ENCODE measurements around the gene EID2B. TPM values are rescaled to one million over a fixed set of nuclear protein-coding genes. Genes with fewer than 3 reads are reported as not detected.

The EID2B gene
- total RNA-seq, 2 experiments from 2014 or later: 3.0 TPM

DNA sequence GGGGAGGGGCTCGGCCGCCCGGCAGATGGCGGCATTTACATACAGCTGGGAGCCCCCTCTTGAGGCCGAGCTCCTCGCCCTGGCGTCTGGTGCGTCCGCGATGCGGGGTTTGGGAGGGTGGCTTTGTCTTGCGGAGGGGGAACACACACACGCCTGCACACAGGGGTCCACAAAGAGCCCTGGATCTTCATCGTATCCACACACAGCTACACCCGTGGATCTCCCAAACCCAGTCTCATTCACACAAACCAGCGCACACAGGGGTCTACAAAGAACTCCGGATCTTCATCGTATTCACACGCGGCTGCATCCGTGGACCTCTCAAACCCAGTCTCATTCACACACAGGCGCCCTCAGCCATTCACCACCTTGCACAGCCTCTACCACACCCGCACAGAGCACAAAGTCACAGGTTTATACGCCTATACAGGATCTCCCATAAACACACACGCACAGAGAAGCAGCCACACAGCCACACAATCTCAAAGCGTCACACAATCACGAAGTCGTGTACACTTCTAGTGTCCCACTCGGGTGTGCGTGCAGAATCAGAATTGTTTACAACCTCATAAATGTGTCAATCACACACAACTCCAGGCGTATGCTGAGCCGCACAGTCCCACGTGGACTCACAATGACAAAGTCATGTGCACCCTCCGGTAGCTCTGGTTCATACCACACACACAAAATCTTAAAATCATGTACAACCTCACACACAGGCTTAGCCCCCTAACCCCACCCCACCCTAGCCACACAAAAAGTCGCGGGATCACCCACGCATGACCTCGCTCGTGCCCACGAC lies 34.5 kb downstream of the EID2B start:
- H3K27me3 Mint-ChIP-seq: peaks cover 40% of the 10 kb centered on the region
- no peaks in the 10 kb centered on the region for H3K36me3 Mint-ChIP-seq (ENCODE audit: low read depth)
- peak; percentile 41 for DNase-seq
- POLR2A ChIA-PET: interaction anchor here (0.7 to 1.5 kb wide), 4 partner anchors 17 to 118 kb away, joined by 3 to 7 read pairs (median 3); partner anchors contain the start of gene SUPT5H
- peaks cover 17% of the 10 kb centered on the region for H3K4me1 Mint-ChIP-seq (ENCODE audit: low read depth)
- H3K27ac Mint-ChIP-seq: no peak overlapping the region
- peak; percentile 37 for ATAC-seq
- peak overlapping the region; percentile 55 for H3K4me3 Mint-ChIP-seq
- CTCF ChIA-PET: interaction anchor here (0.6 to 5.9 kb wide), 6 partner anchors 11 to 174 kb away, joined by 3 to 29 read pairs (median 4); partner anchors contain the start of gene EID2B
- H3K9me3 Mint-ChIP-seq: no peaks in the 10 kb centered on the region
- intact Hi-C loops (cut with micrococcal nuclease): no loop called here
- TF ChIP-seq, protein P1, sequence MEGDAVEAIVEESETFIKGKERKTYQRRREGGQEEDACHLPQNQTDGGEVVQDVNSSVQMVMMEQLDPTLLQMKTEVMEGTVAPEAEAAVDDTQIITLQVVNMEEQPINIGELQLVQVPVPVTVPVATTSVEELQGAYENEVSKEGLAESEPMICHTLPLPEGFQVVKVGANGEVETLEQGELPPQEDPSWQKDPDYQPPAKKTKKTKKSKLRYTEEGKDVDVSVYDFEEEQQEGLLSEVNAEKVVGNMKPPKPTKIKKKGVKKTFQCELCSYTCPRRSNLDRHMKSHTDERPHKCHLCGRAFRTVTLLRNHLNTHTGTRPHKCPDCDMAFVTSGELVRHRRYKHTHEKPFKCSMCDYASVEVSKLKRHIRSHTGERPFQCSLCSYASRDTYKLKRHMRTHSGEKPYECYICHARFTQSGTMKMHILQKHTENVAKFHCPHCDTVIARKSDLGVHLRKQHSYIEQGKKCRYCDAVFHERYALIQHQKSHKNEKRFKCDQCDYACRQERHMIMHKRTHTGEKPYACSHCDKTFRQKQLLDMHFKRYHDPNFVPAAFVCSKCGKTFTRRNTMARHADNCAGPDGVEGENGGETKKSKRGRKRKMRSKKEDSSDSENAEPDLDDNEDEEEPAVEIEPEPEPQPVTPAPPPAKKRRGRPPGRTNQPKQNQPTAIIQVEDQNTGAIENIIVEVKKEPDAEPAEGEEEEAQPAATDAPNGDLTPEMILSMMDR (IDR thresholded peaks at IDR 0.05): peak; percentile 36

GRCh38 chr19:39497701-39497995 lies 35.0 kb downstream of the EID2B start:
- H3K4me1 Mint-ChIP-seq (ENCODE audit: low read depth): peaks cover 14% of the 10 kb centered on the region
- ChIA-PET CTCF (interaction anchor here (0.6 to 5.9 kb wide), 5 partner anchors 11 to 174 kb away, joined by 3 to 29 read pairs (median 6); partner anchors contain the start of gene EID2B), POLR2A (interaction anchor here (0.7 kb wide), 1 partner anchor 118 kb away, joined by 3 read pairs; no protein-coding TSS in a partner anchor)
- no peak overlapping the region for H3K27ac Mint-ChIP-seq
- peaks cover 38% of the 10 kb centered on the region for H3K27me3 Mint-ChIP-seq
- H3K9me3 Mint-ChIP-seq: no peaks in the 10 kb centered on the region
- no peak overlapping the region for H3K4me3 Mint-ChIP-seq
- ATAC-seq: no peak
- intact Hi-C loops (cut with micrococcal nuclease): no loop called here
- H3K36me3 Mint-ChIP-seq (ENCODE audit: low read depth): no peaks in the 10 kb centered on the region
- TF ChIP-seq, protein P1 (IDR thresholded peaks at IDR 0.05): no peak
- no peak for DNase-seq

- peaks cover 14% of the 10 kb centered on the region for H3K4me1 Mint-ChIP-seq (ENCODE audit: low read depth)
- H3K4me3 Mint-ChIP-seq: no peak overlapping the region
- no peak overlapping the region for H3K27ac Mint-ChIP-seq
- intact Hi-C loops (cut with micrococcal nuclease): no loop called here
- ATAC-seq (no peak), DNase-seq (no peak)
- no peaks in the 10 kb centered on the region for H3K36me3 Mint-ChIP-seq (ENCODE audit: low read depth)
- CTCF ChIA-PET: interaction anchor here (0.9 to 5.9 kb wide), 3 partner anchors 22 to 43 kb away, joined by 4 to 29 read pairs (median 6); partner anchors contain the start of genes EID2 and EID2B
- no peaks in the 10 kb centered on the region for H3K9me3 Mint-ChIP-seq
- TF ChIP-seq, protein P1 (IDR thresholded peaks at IDR 0.05): no peak
- H3K27me3 Mint-ChIP-seq: peaks cover 31% of the 10 kb centered on the region
- POLR2A ChIA-PET: interaction anchor here (1.4 kb wide), 1 partner anchor 60 kb away, joined by 4 read pairs; the partner anchor contains the start of gene RPS16
These were observed 36.6 kb downstream of the EID2B start for GRCh38 chr19:39496063-39496462.

DNA sequence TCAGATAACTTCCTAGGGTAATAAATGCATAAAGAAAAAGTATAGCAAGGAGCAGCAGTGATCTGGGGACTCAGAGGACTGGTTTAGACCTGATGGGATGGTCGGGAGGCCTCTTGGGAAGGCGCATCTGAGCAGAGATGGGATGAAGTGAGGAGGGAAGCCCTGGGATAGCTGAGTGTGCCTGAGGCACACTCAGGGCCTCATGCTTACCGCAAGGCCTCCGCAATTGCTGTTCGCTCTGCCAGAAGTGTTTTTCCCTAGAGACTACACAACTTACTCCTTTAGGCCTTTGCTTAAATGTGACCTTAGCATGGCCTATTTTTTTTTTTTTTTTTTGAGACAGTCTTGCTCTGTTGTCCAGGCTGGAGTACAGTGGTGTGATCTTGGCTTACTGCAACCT lies 38.0 kb downstream of the EID2B start:
- intact Hi-C loops (cut with micrococcal nuclease): no loop called here
- Mint-ChIP-seq H3K36me3 (ENCODE audit: low read depth) (peaks cover 6% of the 10 kb centered on the region), H3K27me3 (peaks cover 20% of the 10 kb centered on the region), H3K4me3 (no peak overlapping the region), H3K4me1 (ENCODE audit: low read depth) (peaks cover 12% of the 10 kb centered on the region), H3K9me3 (no peaks in the 10 kb centered on the region), H3K27ac (no peak overlapping the region)
- POLR2A ChIA-PET: interaction anchor here (0.9 kb wide), 1 partner anchor 60 kb away, joined by 3 read pairs; no protein-coding TSS in a partner anchor
- TF ChIP-seq, protein P1 (IDR thresholded peaks at IDR 0.05): no peak
- ATAC-seq: no peak
- no peak for DNase-seq
- CTCF ChIA-PET: no interaction called here

GRCh38 chr19:39492788-39493187 lies 39.9 kb downstream of the EID2B start:
- H3K27me3 Mint-ChIP-seq: peaks cover 6% of the 10 kb centered on the region
- no peaks in the 10 kb centered on the region for H3K9me3 Mint-ChIP-seq
- H3K4me1 Mint-ChIP-seq (ENCODE audit: low read depth): no peaks in the 10 kb centered on the region
- ATAC-seq (no peak), DNase-seq (no peak)
- ChIA-PET CTCF (interaction anchor here (0.7 to 1.6 kb wide), 2 partner anchors 19 to 47 kb away, joined by 3 to 6 read pairs; partner anchors contain the start of gene EID2), POLR2A (interaction anchor here (1.0 to 1.4 kb wide), 4 partner anchors 11 to 57 kb away, joined by 3 to 4 read pairs (median 3); partner anchors contain the start of gene RPS16)
- TF ChIP-seq, protein P1 (IDR thresholded peaks at IDR 0.05): no peak
- H3K36me3 Mint-ChIP-seq (ENCODE audit: low read depth): peaks cover 17% of the 10 kb centered on the region
- intact Hi-C loops (cut with micrococcal nuclease): no loop called here
- H3K4me3 Mint-ChIP-seq: no peak overlapping the region
- H3K27ac Mint-ChIP-seq: no peak overlapping the region
